CD4-positive, alpha-beta T cell (primary cell): Measurements from ENCODE around the gene LRRC15. TPM values are rescaled to one million over a fixed set of nuclear protein-coding genes. Genes with fewer than 3 reads are reported as not detected.

Source experiments
- ATAC-seq: fragments of 200-7000 bp; cut with Tn5 transposase; one replicate; pipeline ENCODE4 v1.10.0; 2022; ENCODE audit warnings: mild to moderate bottlenecking; ENCODE audit not compliant: poor library complexity
- CTCF ChIA-PET: fragments of 350-600 bp; sonication (Branson Sonifier 250); formaldehyde crosslinking; loops from one replicate; lab custom pipeline; 2021; ENCODE audit warnings: antibody characterized with exemption, inconsistent platforms; lab: Charles Lee
- POLR2A ChIA-PET: fragments of 350-600 bp; sonication (Branson Sonifier 250); formaldehyde crosslinking; loops from one replicate; lab custom pipeline; 2021; ENCODE audit warnings: antibody characterized with exemption, inconsistent platforms; lab: Charles Lee
- DNase-seq, 14 experiments: peaks; one replicate each; pipeline ENCODE4 v3.0.0-alpha.2; 2013 to 2020; ENCODE audit warnings: mixed read lengths in 2 of 14
- H3K27ac ChIP-seq, 2 donors: one replicate each; pipeline versions ENCODE4 v1.5.1 to v1.7.0; 2013; ENCODE audit warnings: low read length in 2 of 2, low read depth in 1 of 2, mild to moderate bottlenecking in 1 of 2
- H3K27me3 ChIP-seq, 2 experiments: 1 replicate in 1 of 2; 2 replicates in 1 of 2; pipeline versions ENCODE4 v1.6.1 to v1.7.0; 2013; ENCODE audit warnings: low read length in 2 of 2, control low read depth in 1 of 2, mild to moderate bottlenecking in 1 of 2, moderate library complexity in 1 of 2; ENCODE audit not compliant: insufficient read depth in 2 of 2, control insufficient read depth in 1 of 2
- H3K36me3 ChIP-seq: one replicate; pipeline ENCODE4 v1.6.1; 2013; ENCODE audit warnings: low read length, control low read depth; ENCODE audit not compliant: insufficient read depth
- H3K4me1 ChIP-seq: one replicate; pipeline ENCODE4 v1.6.1; 2013; ENCODE audit warnings: low read length, control low read depth; ENCODE audit not compliant: insufficient read depth
- H3K4me3 ChIP-seq: one replicate; pipeline ENCODE4 v1.5.1; 2013; ENCODE audit warnings: mild to moderate bottlenecking, low read length, moderate library complexity
- H3K9me3 ChIP-seq, 2 experiments: 1 replicate in 1 of 2; 2 replicates in 1 of 2; pipeline versions ENCODE4 v1.6.1 to v1.7.0; 2013; ENCODE audit warnings: low read length in 2 of 2, mild to moderate bottlenecking in 2 of 2, control low read depth in 1 of 2, moderate library complexity in 1 of 2; ENCODE audit not compliant: control insufficient read depth in 1 of 2, insufficient read depth in 1 of 2
- H3K27ac Mint-ChIP-seq: one replicate; pipeline ENCODE4 v1.8.0; 2020; ENCODE audit warnings: mixed read lengths
- H3K27me3 Mint-ChIP-seq: one replicate; pipeline ENCODE4 v1.8.0; 2021; ENCODE audit warnings: mixed read lengths
- H3K36me3 Mint-ChIP-seq: one replicate; pipeline ENCODE4 v1.8.0; 2021; ENCODE audit warnings: low read depth, mixed read lengths
- H3K4me1 Mint-ChIP-seq: one replicate; pipeline ENCODE4 v1.8.0; 2021; ENCODE audit warnings: low read depth, mixed read lengths
- H3K4me3 Mint-ChIP-seq: one replicate; pipeline ENCODE4 v1.8.0; 2020; ENCODE audit warnings: mild to moderate bottlenecking, mixed read lengths
- H3K9me3 Mint-ChIP-seq: one replicate; pipeline ENCODE4 v1.8.0; 2020; ENCODE audit warnings: mixed read lengths
- CTCF ChIP-seq: fragments of 200-600 bp; IDR thresholded peaks from one replicate; pipeline ENCODE4 v1.8.0; 2022; ENCODE audit warnings: antibody characterized with exemption, mild to moderate bottlenecking
- intact Hi-C, 2 experiments: fragments of 100-400 bp; cut with DNase I in 1 of 2; cut with micrococcal nuclease in 1 of 2; formaldehyde crosslinking; loops; one replicate each; pipeline versions ENCODE4 v1.15.1 to v1.9.0; 2023 to 2025; cut with DNase I, micrococcal nuclease
- total RNA-seq, 174 experiments: library from RNA in 2 of 174; stranded (reverse) in 2 of 174; gene quantifications; one replicate each; pipeline ENCODE4 v1.2.3 and lab custom pipeline; 2021 to 2026

The LRRC15 gene
- total RNA-seq, 2 experiments from 2014 or later, result not detected

GRCh38 chr3:194323785-194324735, 45.5 kb downstream of the LRRC15 start:
- no peaks in the 10 kb centered on the region for H3K4me1 Mint-ChIP-seq
- no peak overlapping the region for H3K27ac Mint-ChIP-seq
- peaks cover 2% of the 10 kb centered on the region for H3K9me3 Mint-ChIP-seq
- peaks cover 3% of the 10 kb centered on the region for H3K27me3 Mint-ChIP-seq
- peaks cover 4 to 30% of the 10 kb centered on the region in 2 experiments for H3K9me3 ChIP-seq
- ATAC-seq, result peak; percentile 83
- H3K4me3 ChIP-seq, result peak overlapping the region; percentile 46
- no peak for TF ChIP-seq CTCF
- peak in 8 of 14 experiments; percentile 17 to 68 (median 40) for DNase-seq
- no peak overlapping the region for H3K4me3 Mint-ChIP-seq
- ChIA-PET CTCF (interaction anchor here (1.0 kb wide), 1 partner anchor 9 kb away, joined by 3 read pairs; no protein-coding TSS in a partner anchor), POLR2A (no interaction called here)
- H3K36me3 ChIP-seq, result no peaks in the 10 kb centered on the region
- no peak overlapping the region for H3K27ac ChIP-seq
- no peaks in the 10 kb centered on the region for H3K27me3 ChIP-seq
- intact Hi-C loops, result loop anchor here in 1 of 2 experiments (1.0 kb wide), 1 partner anchor 44 kb away; no protein-coding TSS in a partner anchor
- no peaks in the 10 kb centered on the region for H3K36me3 Mint-ChIP-seq
- peaks cover 13% of the 10 kb centered on the region for H3K4me1 ChIP-seq

GRCh38 chr3:194322678-194323211, 46.8 kb downstream of the LRRC15 start:
- ChIA-PET CTCF (no interaction called here), POLR2A (interaction anchor here (1.1 kb wide), 1 partner anchor 77 kb away, joined by 4 read pairs; no protein-coding TSS in a partner anchor)
- no peaks in the 10 kb centered on the region for H3K36me3 Mint-ChIP-seq
- H3K27ac ChIP-seq, result no peak overlapping the region
- H3K4me1 ChIP-seq, result peaks cover 13% of the 10 kb centered on the region
- DNase-seq (no peak), ATAC-seq (no peak)
- no peaks in the 10 kb centered on the region for H3K4me1 Mint-ChIP-seq
- H3K9me3 ChIP-seq, result peaks cover 9 to 31% of the 10 kb centered on the region in 2 experiments
- H3K9me3 Mint-ChIP-seq, result peaks cover 2% of the 10 kb centered on the region
- H3K27me3 Mint-ChIP-seq, result peaks cover 9% of the 10 kb centered on the region
- peaks cover 0 to 7% of the 10 kb centered on the region in 2 experiments for H3K27me3 ChIP-seq
- TF ChIP-seq CTCF, result no peak
- peak overlapping the region; percentile 21 for H3K4me3 Mint-ChIP-seq
- no peaks in the 10 kb centered on the region for H3K36me3 ChIP-seq
- H3K4me3 ChIP-seq, result no peak overlapping the region
- H3K27ac Mint-ChIP-seq, result no peak overlapping the region
- intact Hi-C loops, result no loop called here

GRCh38 chr3:194321693-194322640, 47.6 kb downstream of the LRRC15 start:
- peaks cover 16% of the 10 kb centered on the region for H3K27me3 Mint-ChIP-seq
- ChIA-PET POLR2A (interaction anchor here (1.1 kb wide), 1 partner anchor 78 kb away, joined by 4 read pairs; no protein-coding TSS in a partner anchor), CTCF (no interaction called here)
- intact Hi-C loops, result no loop called here
- no peak for TF ChIP-seq CTCF
- ATAC-seq (no peak), DNase-seq (no peak)
- no peak overlapping the region for H3K4me3 ChIP-seq
- no peak overlapping the region for H3K27ac Mint-ChIP-seq
- H3K4me1 Mint-ChIP-seq, result no peaks in the 10 kb centered on the region
- peaks cover 5 to 14% of the 10 kb centered on the region in 2 experiments for H3K27me3 ChIP-seq
- H3K4me3 Mint-ChIP-seq, result no peak overlapping the region
- H3K9me3 Mint-ChIP-seq, result peaks cover 2% of the 10 kb centered on the region
- peaks cover 13% of the 10 kb centered on the region for H3K4me1 ChIP-seq
- H3K36me3 ChIP-seq, result no peaks in the 10 kb centered on the region
- no peak overlapping the region for H3K27ac ChIP-seq
- peaks cover 9 to 23% of the 10 kb centered on the region in 2 experiments for H3K9me3 ChIP-seq
- H3K36me3 Mint-ChIP-seq, result no peaks in the 10 kb centered on the region
